NCI-H1436 (cell line): Measurements from ENCODE around the gene COX19.
A peak's percentile ranks its signal among the peaks of the same experiment; 100 is the strongest.
"Not testable (repeated sequence)": the region's sequence is repeated elsewhere in the genome, so short reads cannot be mapped to it uniquely, and the experiment has no call there.

Experiments used
- DNase-seq: peaks from one replicate; lab custom pipeline; 2025; lab: John Stamatoyannopoulos, UW

COX19 gene

GRCh38 chr7:1010226-1010625 is 34.9 kb upstream of the COX19 start:
- no peak for DNase-seq

DNA sequence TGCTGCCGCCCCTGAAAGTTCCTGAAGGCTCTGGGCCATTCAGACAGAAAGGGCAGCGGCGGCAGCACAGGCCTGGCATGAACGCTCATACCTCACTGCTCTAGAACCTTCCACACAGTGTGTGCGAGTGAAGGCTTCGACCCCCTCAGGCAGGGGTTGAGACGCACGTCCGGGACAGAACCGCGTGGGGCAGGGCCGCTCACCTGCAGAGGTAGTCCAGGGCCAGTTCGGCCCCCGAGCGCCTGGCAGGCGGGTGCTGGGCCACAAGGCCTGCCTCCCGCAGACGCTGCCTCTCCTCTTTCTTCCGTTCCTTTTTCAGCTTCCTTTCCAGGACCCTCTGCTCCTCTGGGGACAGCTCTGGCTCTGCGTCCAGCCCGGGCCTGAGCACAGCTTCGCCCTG is 34.4 kb upstream of the COX19 start:
- DNase-seq = no peak

- no peak for DNase-seq
Measured at GRCh38 chr7:1008733-1009363, 33.5 kb upstream of the COX19 start.

- no peak for DNase-seq
Measured at GRCh38 chr7:1007901-1008300, 32.6 kb upstream of the COX19 start.

DNA sequence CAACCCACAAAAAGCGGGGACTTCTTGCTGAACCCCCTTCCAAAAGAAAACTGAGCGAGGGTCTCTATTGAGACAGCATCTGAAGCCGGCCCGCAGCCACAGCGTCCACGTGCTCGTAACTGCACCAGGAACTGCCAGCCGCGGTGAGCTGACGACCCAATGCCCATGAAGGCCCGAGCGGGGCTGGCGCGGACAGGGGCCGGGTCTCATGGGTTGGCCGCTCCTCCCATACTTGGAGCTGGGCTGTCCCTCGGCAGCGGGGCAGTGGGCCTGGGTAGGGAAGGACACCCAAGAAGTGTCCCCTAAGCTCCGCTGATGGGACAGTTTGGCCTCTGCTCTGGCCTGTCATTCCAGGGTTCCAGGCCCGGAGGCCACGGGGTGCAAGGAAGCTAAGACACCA is 30.0 kb upstream of the COX19 start:
- no peak for DNase-seq

- DNase-seq = peak; percentile 14
Measured at GRCh38 chr7:1004018-1004852, 28.9 kb upstream of the COX19 start.

- not testable (repeated sequence) for DNase-seq
Measured at GRCh38 chr7:1002445-1002844, 27.1 kb upstream of the COX19 start.

- not testable (repeated sequence) for DNase-seq
Measured at GRCh38 chr7:1002026-1002425, 26.7 kb upstream of the COX19 start.

- DNase-seq = not testable (repeated sequence)
Measured at GRCh38 chr7:1001069-1001770, 25.9 kb upstream of the COX19 start.

DNA sequence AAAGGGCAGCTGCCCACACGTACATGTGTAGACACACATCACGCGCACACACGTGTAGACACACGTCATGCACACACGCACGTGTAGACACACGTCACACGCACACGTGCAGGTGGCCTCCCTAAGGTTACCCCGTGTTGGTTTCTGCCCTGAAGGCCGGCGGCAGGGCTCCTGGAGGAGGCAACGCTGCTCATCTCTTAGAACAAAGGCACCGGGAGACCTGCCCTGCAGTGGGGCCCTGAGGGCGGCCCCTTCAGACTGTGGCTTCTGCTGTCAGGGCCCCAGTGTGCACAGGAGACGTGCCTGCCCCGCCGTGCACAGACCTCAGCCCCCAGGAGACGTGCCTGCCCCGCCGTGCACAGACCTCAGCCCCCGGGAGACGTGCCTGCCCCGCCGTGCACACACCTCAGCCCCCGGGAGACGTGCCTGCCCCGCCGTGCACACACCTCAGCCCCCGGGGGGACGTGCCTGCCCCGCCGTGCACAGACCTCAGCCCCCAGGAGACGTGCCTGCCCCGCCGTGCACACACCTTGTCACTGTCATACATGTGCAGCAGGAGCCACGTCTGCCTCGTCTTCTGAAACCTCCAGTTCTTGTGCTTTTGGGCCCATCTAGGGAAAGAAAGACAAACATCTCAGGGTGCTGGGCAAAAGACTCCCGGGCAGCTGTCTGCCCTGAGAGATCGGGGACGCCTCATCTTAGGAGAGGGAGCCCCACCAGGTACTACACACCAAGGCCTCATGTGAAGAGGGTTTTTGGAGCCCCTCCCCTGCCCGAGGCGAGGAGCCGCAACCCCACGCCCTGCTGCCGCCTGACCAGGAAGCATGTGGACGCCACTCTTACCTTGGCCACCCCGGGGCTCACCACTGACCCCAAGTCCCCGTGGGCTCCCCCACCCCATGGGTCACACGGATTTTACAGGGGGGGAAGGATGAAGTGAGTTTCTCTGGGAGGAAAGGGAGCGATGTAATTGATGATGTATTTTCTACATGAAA is 24.9 kb upstream of the COX19 start:
- DNase-seq = no peak

GRCh38 chr7:999149-999879 is 24.0 kb upstream of the COX19 start:
- no peak for DNase-seq

DNA sequence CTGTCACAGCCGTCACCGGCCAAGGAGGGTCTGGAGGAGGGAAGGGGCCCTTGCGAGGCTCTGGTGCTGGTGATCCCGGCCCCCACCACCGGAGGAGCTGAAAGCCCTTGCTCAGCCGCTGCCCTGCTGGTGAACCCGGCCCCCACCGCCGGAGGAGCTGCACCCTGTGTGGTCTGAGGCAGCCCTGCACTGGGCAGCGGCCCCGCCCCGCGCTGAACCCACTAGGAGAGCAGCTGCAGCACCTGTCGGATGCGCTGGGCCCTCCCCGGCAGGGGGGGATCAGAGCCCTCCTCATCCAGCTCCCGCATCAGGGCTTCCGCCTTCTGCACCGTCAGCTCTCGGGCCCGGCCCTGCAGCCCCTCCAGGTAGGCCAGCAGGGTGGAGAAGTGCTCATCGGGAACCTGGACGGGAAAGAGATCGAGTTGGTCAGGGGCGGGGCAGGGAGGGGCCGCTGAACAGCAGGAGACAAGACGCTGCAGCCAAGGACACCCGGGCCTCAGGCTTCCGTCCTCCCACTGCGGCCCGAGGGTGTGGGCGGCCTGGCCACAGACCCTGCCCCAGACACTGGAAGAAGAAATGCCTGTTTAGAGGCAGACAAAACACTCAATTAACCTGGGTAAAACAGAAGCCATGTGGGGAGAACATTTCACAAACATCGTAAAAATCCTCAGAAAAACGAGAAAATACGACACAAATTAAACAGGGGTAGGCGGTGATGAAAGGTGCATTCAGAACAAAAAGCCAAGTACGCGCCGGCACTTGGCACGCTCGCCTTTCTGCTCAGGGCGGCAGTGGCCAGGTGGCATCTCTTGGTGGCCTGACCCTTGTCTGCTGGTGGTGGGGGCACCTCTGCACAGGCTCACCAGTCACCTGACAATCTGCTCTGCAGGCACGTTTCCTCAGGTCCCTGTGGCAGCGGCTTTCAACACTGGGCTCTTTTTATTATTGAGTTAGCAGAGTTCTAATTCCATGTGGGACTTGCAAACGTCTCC is 22.4 kb upstream of the COX19 start:
- no peak for DNase-seq

DNA sequence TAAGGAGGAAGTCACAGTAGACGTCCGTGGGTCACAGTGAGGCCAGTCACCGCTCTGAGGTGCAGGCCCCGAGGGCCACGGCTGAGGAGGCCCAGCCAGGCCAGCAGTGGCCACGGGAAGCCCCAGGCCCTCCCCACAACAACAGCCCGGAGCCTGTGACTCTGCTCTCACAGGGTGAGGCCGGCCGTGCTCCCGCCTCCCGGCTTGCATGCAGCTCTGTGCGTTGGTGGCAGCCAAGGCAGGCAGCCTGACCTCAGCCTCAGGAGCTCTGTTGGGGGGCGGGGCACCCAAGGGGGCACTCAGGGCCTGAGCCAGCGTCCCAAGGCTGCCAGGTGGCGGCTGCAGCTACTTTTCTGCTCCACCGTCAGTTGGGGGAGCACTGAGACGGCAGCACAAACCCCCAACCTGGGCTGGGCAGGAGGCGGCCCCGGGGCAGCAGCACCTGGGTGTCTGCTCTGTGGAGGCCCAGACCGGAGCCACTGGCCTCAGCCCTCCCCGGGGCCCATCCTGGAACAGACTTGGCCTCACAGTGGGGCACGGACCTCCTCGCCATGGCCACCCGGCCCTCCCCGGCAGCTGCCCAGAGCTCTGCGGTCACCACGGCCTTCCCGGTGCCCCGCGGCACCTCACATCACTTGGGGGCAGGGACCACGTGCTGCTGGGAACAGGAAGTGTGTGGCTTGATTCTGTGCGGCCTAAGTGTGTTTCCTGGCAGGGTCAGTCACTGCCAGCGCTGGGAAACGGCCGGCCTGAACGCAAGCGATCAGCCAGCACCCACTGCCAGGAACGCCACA is 20.9 kb upstream of the COX19 start:
- DNase-seq = no peak

- DNase-seq = no peak
Measured at GRCh38 chr7:995571-995970, 20.2 kb upstream of the COX19 start.

- DNase-seq = no peak
Measured at GRCh38 chr7:994592-995308, 19.4 kb upstream of the COX19 start.

GRCh38 chr7:992709-993607 is 17.6 kb upstream of the COX19 start:
- DNase-seq = peak; percentile 93
